MM.1S (cell line): ENCODE data around the gene CD53.

Experiments
- CTCF ChIP-seq: fragments of 300-600 bp; sonication (generic); IDR thresholded peaks from 2 replicates; pipeline ENCODE4 v1.5.1; 2016; ENCODE audit warnings: antibody characterized with exemption, low read length, mixed read lengths
- EZH2 ChIP-seq: fragments of 300-600 bp; sonication (generic); optimal IDR thresholded peaks from 2 replicates; pipeline ENCODE3; 2017; ENCODE audit warnings: low read depth, mild to moderate bottlenecking, antibody characterized with exemption, low read length, mixed read lengths
- EZH2phosphoT487 ChIP-seq: fragments of 300-600 bp; sonication (generic); IDR thresholded peaks from 2 replicates; pipeline ENCODE4 v1.6.1; 2018; ENCODE audit warnings: antibody characterized with exemption, low read length

GRCh38 chr1:110903853-110904500 is 31.0 kb downstream of the CD53 start:
- no peak for TF ChIP-seq EZH2phosphoT487
- no peak for TF ChIP-seq EZH2
- no peak for TF ChIP-seq CTCF
